HUES6 (cell line): Measurements from ENCODE around the gene NXPH1.

ENCODE experiments used
- H3K27ac ChIP-seq: 2 replicates; pipeline ENCODE4 v1.7.0; 2013; ENCODE audit warnings: low read depth, mild to moderate bottlenecking, low read length, inconsistent platforms
- H3K27me3 ChIP-seq: 2 replicates; pipeline ENCODE4 v1.6.1; 2013; ENCODE audit warnings: low read length; ENCODE audit not compliant: control insufficient read depth, insufficient read depth
- H3K36me3 ChIP-seq: 2 replicates; pipeline ENCODE4 v1.6.1; 2013; ENCODE audit warnings: low read length; ENCODE audit not compliant: control insufficient read depth, insufficient read depth
- H3K4me1 ChIP-seq: 2 replicates; pipeline ENCODE4 v1.6.1; 2013; ENCODE audit warnings: low read length; ENCODE audit not compliant: control insufficient read depth, insufficient read depth
- H3K4me3 ChIP-seq: 2 replicates; pipeline ENCODE4 v1.5.1; 2013; ENCODE audit warnings: low read depth, low read length
- H3K9ac ChIP-seq: one replicate; pipeline ENCODE4 v1.6.1; 2013; ENCODE audit warnings: mild to moderate bottlenecking, low read length
- H3K9me3 ChIP-seq: 2 replicates; pipeline ENCODE4 v1.6.1; 2013; ENCODE audit warnings: low read depth, low read length; ENCODE audit not compliant: control insufficient read depth, insufficient read depth

Gene NXPH1

DNA sequence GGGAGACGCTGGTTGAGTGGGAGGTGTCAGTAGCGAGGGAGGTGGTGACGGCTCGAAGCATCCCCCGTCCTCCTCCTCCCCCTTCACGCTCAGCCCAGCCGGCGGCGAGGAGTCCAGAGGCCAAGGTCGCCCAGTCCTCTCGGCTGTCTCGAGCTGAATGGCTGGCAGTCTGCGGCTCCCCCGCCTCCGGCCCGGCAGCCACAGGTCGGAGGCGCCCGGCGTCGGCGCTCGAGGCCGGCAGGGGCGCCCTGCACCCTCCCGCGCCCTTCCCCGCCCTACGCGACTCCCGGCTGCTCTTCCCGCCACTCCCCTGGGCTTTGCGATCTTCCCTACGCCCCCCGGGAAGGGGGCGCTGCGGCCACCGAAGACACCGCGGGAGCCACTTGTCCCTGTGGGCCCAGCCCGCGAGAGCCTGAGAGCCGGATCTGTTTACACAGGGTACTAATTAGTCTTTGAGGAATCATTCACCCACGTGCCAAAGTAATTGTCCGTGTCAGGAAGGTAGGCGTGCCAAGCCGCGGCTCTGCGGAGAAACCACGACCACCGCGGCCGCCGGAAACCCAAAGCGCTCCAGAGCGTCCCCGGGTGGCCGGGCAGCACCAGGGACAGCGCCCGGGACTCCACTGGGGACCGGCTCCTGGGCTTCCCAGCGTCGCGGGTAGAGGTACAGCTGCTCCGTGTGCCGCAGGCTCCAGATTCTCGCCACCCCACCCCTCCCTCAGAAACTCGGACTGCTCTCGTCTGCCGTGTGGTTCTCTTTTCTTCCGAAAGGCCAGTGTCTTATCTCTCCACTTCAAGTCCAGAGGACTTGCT lies at the start of gene NXPH1:
Gene NXPH1 (plus strand): TSS at position 133 of the 813 bp plus-strand sequence.
- no peak within 1 kb of the TSS for H3K27ac ChIP-seq
- H3K27me3 ChIP-seq = peaks cover 96% of the 10 kb centered on the region
- H3K9me3 ChIP-seq = no peaks in the 10 kb centered on the region
- peak within 1 kb of the TSS; percentile 63 for H3K4me3 ChIP-seq
- peaks cover 12% of the 10 kb centered on the region; the same call in 1 of the 2 replicates for H3K4me1 ChIP-seq
- no peak within 1 kb of the TSS for H3K9ac ChIP-seq
- no peaks in the 10 kb centered on the region for H3K36me3 ChIP-seq

DNA sequence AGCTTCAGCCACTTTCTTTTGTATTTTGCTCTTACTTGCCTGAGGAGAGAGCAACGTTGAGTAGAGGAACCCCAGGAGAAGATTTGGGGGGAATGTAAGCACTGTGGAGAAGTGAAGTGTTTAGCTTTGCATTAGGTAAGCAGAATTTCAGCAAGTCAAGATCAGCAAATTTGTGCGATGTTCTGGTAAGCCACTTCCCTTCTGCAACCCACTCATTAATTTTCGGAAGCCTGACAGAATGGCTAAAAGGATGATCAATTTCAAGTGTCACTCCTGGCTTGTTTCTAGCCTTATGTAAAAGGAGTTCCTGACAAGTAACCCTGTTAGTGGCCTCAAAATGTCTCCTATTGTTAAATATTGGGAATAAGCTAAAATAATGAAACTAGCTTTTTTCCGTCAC lies 48.5 kb upstream of the NXPH1 start:
- Histone ChIP-seq H3K4me1 (peaks cover 4% of the 10 kb centered on the region; the same call in 1 of the 2 replicates), H3K36me3 (no peaks in the 10 kb centered on the region), H3K27ac (no peak overlapping the region), H3K9ac (no peak overlapping the region), H3K4me3 (no peak overlapping the region), H3K9me3 (no peaks in the 10 kb centered on the region), H3K27me3 (no peaks in the 10 kb centered on the region)

DNA sequence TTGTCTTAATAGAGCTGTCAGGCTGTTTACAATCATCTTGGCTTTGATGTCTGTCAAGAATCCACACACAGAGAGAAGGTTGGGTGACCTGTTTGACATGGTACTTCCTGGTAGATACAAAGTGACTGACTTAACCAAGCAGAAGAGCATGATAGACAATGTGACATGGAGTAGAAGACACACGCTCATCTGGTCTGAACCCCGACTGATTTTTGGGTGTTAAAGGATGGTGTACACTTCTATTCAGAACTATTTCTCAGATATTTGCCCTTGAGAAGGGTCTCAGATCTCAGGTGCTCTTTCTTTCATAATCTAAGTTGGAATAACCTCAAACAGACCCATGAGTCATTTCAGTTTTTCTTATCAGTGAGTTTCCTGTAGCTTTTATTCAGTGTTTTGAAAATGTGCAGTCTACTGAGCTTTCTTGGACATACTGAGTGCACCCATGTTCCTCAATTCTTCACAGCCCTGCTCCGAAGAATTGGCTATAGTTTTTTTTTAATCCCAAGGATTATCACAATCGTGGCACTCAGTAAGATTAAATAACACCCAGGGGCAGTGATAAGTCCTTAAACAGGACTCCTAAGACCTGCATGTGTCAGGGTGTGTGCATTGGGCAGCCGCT lies 46.4 kb upstream of the NXPH1 start:
- H3K4me3 ChIP-seq = no peak overlapping the region
- no peaks in the 10 kb centered on the region for H3K36me3 ChIP-seq
- no peaks in the 10 kb centered on the region for H3K9me3 ChIP-seq
- peaks cover 22% of the 10 kb centered on the region for H3K4me1 ChIP-seq
- no peak overlapping the region for H3K9ac ChIP-seq
- no peaks in the 10 kb centered on the region for H3K27me3 ChIP-seq
- H3K27ac ChIP-seq = no peak overlapping the region

DNA sequence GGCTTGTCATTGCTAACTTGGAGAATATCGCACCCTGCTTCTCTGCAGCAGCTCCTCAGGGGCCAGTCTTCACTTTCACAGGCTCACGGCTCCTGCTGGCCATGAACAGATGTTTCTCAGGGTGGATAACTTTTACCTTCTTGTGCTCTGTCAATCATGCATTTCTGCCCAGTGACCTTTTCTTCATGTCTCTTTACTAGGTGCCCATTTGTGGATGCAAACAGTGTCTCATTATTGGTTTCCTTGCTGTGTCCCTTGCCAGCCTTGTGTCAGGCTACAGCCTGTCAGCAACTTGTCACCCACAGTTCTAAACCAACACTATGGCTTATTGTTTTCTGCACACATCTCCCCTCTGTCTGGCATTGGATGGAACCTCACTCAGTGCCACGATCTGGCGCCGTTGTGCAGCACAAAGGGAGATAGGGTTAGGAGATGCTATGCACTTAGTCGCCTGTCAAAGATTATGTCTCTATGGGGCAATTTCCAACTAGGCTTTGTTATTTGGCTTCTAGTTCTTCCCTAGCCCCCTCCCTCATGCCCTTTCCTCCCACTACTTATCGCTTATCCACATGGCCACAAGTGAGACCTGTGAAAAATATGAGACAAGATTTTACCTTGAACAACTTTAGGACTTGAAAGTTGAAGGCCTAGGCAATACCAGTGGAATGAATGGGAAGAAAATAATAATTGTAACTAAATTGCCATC lies 45.7 kb upstream of the NXPH1 start:
- Histone ChIP-seq H3K4me1 (peaks cover 22% of the 10 kb centered on the region), H3K9me3 (no peaks in the 10 kb centered on the region), H3K27me3 (no peaks in the 10 kb centered on the region), H3K9ac (no peak overlapping the region), H3K36me3 (no peaks in the 10 kb centered on the region), H3K27ac (no peak overlapping the region), H3K4me3 (no peak overlapping the region)

DNA sequence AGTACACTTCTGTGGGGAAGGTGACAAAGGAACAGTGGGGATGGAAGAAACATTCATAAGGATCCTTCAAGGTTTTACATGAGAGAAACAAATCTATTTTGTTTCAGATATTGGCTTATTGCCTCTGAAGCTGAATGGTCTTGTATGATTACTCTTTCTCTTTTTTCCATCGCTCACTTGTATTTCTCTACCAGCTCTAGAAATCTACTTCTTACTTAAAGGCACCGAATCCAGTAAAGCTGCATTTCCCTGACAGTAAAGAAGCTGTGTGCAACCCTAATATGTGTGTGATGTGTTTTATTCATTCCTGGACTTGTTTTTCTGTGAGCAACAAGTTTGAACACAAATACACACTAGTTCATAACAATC lies 45.2 kb upstream of the NXPH1 start:
- H3K27me3 ChIP-seq = no peaks in the 10 kb centered on the region
- H3K36me3 ChIP-seq = no peaks in the 10 kb centered on the region
- H3K9ac ChIP-seq = no peak overlapping the region
- H3K4me1 ChIP-seq = peaks cover 22% of the 10 kb centered on the region
- no peak overlapping the region for H3K27ac ChIP-seq
- no peak overlapping the region for H3K4me3 ChIP-seq
- H3K9me3 ChIP-seq = no peaks in the 10 kb centered on the region

DNA sequence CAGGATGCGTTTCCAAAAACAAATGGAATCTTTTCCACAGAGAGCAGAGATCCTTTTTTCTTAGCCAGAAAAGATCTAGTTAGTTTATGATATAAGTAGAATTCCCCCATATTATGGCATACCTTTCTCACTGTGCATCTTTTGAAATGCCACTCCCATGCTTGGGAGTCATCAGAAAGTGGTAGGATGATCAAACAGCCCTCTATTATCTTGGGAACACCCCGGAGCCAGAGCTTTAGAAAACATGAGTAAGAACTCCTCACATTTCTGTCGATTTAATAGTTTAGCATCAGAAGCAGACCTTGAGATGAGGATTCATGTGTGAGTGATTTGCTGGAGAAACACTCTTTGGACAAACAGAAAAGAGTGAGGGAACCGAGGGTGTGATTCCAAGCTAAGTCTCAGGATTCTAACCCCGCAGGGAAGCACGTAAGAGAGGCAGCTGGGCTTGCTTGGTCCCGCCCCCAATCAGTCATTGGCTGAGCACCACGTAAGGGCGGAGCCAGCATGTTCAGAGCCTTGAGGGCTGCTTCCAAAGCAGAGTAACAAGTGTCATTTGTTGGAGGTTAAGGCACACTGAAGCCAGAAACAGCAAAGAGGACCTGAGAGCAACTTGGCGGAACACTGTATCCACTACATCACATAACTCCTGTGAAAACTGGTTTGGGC lies 43.7 kb upstream of the NXPH1 start:
- H3K27ac ChIP-seq = no peak overlapping the region
- H3K9me3 ChIP-seq = no peaks in the 10 kb centered on the region
- H3K36me3 ChIP-seq = no peaks in the 10 kb centered on the region
- peak overlapping the region; percentile 54 for H3K4me3 ChIP-seq
- no peak overlapping the region for H3K9ac ChIP-seq
- no peaks in the 10 kb centered on the region for H3K27me3 ChIP-seq
- peaks cover 22% of the 10 kb centered on the region for H3K4me1 ChIP-seq

DNA sequence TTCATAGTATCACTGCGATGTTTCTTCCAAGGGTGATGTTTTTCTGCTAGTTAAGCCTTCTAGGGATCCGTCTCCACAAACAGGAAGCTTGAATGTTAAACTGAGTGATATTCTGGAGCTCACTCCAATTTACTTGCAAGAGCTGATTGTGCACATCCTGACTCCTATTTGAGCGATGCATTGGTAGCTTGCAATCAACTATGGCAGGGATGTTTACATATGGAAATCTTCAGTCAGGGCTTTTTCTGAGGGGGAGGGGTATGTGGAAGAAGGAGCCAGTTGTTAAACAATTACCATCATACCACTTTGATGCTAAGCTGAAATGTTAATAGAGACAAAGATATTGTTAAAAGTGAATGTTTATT lies 43.2 kb upstream of the NXPH1 start:
- Histone ChIP-seq H3K4me1 (peaks cover 22% of the 10 kb centered on the region), H3K4me3 (peak overlapping the region; percentile 54), H3K9ac (no peak overlapping the region), H3K27me3 (no peaks in the 10 kb centered on the region), H3K27ac (no peak overlapping the region), H3K36me3 (no peaks in the 10 kb centered on the region), H3K9me3 (no peaks in the 10 kb centered on the region)

DNA sequence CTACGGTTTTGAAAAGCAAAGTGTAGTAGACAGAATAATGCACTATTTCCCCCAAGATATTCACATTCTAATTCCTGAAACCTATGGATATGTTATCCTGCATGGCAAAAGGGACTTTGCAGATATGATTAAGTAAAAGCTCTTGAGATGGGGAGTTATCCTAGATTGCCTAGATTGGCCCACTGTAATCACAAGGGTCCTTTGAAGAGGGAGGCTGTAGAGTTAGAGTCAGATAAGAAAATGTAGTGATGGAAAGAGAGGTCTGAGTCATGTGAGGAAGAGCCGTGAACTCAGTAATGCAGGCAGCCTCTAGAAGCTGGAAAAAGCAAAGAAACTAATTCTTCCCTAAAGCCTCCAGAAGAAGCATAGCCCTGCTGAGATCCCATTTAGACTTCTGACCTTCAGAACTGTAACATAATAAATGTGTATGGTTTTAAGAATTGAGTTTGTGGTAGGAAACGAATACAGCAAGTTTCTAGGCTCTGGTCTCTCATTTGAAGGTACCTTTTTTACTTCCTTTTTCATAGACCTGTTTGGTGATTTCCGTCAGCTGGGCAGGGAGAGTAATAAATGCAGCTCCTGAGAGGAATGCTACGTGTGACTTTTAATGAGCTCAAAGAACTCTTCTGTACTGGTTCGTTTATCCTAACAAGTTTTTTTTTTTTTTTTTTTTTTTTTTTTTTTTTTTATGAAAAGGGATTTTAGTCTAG lies 41.9 kb upstream of the NXPH1 start:
- H3K27ac ChIP-seq = 0 out of 2 replicates have a peak overlapping the region, but pooled peaks have one; percentile 23
- peaks cover 22% of the 10 kb centered on the region for H3K4me1 ChIP-seq
- no peaks in the 10 kb centered on the region for H3K27me3 ChIP-seq
- H3K9ac ChIP-seq = no peak overlapping the region
- no peaks in the 10 kb centered on the region for H3K36me3 ChIP-seq
- no peaks in the 10 kb centered on the region for H3K9me3 ChIP-seq
- no peak overlapping the region for H3K4me3 ChIP-seq

DNA sequence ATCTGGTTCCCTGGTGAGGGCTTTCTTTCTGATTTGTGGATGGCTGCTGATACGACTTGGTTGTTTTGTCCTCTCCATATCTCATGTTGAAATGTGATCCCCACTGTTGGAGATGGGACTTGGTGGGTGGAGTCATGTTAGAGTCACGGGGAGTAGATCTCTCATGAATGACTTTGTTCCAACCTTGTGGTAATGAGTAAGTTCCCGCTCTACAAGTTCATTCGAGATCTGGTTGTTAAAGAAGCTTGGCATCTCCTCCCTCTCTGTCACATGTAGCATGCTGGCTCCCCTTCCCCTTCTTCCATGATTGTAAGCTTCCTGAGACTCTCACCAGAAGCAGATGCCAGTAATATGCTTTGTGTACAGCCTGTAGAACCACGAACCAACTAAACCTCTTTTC lies 37.1 kb upstream of the NXPH1 start:
- no peak overlapping the region for H3K4me3 ChIP-seq
- no peak overlapping the region for H3K9ac ChIP-seq
- no peaks in the 10 kb centered on the region for H3K36me3 ChIP-seq
- no peaks in the 10 kb centered on the region for H3K9me3 ChIP-seq
- H3K4me1 ChIP-seq = peaks cover 5% of the 10 kb centered on the region
- H3K27me3 ChIP-seq = no peaks in the 10 kb centered on the region
- no peak overlapping the region for H3K27ac ChIP-seq

DNA sequence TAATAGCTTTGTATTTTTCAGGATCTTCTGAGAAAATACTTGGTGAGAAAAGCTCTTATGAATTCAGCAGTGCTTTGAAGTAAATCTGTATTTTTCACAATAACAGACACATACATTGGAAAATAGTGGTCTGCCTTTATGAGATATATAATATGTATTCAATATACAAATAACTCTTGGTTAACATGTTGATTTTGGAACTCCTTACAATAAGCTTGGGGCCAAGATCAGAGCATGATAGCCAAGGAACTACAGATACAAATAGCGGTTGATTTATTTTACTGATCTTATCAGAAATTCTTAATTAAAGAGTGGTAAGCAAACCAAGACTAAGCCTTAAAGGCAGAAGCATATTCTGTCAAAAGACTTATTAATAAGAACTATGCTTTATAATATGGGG lies 24.5 kb upstream of the NXPH1 start:
- H3K36me3 ChIP-seq = no peaks in the 10 kb centered on the region
- H3K9me3 ChIP-seq = no peaks in the 10 kb centered on the region
- 0 out of 2 replicates have a peak, but pooled peaks cover 4% of the 10 kb centered on the region for H3K4me1 ChIP-seq
- H3K27me3 ChIP-seq = no peaks in the 10 kb centered on the region
- no peak overlapping the region for H3K4me3 ChIP-seq
- no peak overlapping the region for H3K9ac ChIP-seq
- H3K27ac ChIP-seq = no peak overlapping the region
